HG03442 (cell line): ENCODE data around the gene AP5Z1.

Source experiments
- ATAC-seq: cut with Tn5 transposase; IDR thresholded peaks from one replicate; pipeline ENCODE4 v1.9.1; 2021; ENCODE audit warnings: mild to moderate bottlenecking, moderate library complexity; ENCODE audit not compliant: unreplicated experiment

The AP5Z1 gene

DNA sequence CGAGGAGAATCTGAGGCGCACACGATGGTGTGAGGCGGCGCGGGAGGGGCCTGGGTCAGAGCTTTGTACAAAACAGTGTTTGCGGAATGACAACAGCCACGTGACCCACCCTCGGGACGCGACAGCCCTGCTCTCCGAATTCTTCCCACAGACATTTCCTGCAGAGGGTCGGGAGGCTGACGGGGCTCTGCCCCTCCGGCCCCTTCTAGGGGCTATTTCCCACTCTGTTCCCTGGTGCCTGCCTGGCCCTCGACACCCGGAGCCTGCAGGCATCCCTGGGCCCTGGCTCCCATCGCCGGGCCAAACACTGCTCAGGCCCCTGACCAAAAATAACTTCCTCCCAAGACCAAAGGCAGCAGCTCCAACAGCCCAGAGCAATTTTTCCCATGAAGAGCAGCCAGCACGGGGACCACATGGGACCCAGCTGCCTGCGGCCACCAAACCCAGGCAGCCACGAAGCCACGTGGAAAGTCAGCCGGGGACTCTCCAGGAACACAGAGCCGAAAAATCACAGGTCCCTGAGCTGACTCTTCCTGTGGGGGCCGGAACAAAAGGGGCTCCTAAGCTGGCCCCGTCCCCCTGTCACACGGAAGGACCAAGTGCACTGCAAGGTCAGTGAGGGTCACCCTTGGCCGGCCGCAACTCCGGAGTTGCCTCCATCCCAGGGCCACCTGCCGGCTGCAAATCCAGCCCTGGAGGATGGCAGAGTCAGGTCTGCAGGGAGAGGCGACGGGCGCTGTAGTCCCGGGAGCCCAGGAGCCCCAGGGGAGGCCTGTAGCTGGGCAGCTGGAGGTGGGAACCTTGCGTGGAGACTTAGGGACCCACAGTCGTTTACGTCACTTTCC lies 44.4 kb downstream of the AP5Z1 start:
- ATAC-seq = no peak

DNA sequence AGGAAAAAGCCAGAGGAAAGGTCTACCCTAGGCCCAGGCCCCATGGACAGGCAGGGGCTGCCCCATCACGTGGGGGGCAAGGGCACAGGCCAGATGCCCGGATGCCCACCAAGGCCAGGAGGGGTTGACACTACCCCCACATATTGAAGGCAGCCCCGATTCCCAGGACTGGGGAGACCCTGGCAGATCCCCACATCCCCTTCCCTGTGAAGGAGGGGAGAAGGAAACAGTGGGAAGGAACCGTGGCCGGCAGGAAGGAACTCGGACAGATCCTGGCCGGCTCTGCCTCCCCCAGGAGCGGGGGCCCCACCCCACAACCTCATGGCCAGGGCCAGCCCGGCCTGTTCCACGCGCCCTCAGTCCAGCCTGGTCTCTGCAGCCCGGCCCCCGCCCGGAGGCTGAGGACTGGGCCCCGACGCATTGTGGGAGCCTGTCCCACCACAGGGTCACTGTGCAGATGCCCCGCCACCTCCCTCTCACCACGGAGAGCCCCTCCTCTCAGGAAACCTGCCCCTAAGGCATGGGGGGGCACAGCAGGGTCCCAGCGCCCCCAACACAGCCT lies 45.1 kb downstream of the AP5Z1 start:
- no peak for ATAC-seq

DNA sequence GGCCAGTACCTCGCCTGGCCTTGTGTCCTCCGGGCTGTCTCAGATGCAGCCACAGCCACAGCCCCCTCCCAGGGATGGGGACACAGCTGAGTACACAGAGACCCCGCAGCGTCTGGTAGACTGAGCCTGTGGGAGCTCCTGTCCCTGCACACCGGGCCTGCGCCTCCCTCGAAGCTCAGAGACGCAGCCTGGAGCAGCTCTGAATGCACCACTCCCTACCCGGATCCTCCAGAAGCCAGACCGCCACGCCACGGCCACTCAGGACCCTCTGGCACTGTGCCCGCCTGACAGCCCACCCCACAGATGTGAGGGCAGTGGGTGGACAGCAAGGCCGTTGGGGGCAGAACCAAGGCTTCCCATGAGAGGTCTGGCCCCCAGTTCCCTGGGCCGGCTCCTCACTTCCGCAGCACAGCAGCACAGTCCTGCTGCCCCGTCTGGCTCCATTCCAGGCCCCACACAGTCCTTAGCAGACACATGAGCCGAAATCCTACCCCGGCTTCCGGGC lies 45.6 kb downstream of the AP5Z1 start:
- ATAC-seq = no peak

DNA sequence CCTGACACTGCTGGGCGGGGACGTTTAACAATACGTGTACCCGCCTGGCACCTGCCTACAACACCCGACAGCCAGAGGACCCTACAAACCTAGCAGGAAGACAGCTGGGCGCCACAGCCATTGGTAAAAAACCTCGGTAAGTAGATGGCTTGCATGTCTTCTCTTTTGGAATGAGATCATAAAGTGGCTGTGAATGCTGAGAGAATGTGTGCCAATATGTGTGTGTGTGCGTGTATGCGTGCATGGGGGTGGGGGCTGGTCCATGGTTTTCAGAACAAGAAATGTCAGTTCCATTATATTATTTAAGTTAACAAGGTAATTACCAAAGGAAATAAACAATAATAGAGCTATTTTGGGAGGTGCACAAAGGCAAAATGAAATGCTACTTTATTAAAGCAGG lies 47.3 kb downstream of the AP5Z1 start:
- ATAC-seq = no peak

DNA sequence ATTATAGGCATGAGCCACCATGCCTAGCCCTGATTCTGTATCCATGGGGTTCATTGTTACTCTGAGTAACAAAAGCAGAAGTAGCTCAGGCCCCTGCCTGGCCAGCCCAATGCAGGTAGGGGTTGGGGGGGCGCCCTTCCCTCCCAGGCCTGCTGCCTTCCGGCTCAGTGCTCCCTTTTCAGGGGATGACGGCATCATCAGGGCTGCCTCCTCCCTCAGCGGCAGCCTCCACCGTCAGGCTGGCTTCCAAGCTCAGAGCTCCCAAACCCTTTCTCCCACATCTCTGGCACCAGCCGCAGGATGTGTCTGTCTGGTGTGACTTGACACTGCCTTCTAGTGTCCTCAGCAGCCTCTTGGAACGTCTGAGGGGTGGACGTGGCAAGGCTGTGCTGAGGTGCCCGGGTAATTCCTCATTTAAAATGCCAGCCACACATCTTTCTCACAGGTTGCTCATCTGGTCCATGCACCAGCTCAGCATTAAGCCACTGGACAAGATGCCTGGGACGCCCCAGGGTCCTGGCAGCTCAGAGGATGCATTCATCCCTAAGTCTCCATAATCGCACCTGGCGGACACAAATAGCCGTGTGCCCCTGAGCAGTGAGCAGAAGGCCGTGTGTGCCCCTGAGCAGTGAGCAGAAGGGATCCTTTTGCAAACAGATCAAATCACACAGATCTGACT lies 48.2 kb downstream of the AP5Z1 start:
- no peak for ATAC-seq

GRCh38 chr7:4824120-4824775 lies 48.8 kb downstream of the AP5Z1 start:
- ATAC-seq = no peak

DNA sequence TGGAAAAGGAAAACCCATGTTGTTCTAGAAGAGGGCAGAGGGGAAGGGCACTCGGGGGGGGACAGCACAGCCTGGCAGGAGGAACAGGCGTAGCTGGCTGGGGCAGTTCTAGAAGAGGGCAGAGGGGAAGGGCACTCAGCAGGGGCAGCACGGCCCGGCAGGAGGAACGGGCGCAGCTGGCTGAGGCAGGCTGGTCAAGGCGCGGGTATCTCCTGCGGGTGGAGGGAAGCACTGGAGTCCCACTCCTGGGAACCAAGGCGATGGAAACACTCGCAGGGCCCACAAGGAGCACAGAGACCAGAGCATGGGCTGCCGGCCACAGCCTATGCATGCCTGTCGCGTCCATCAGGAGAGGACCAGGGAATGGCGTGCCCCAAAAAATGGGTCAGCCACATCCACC lies 49.7 kb downstream of the AP5Z1 start:
- ATAC-seq = no peak

DNA sequence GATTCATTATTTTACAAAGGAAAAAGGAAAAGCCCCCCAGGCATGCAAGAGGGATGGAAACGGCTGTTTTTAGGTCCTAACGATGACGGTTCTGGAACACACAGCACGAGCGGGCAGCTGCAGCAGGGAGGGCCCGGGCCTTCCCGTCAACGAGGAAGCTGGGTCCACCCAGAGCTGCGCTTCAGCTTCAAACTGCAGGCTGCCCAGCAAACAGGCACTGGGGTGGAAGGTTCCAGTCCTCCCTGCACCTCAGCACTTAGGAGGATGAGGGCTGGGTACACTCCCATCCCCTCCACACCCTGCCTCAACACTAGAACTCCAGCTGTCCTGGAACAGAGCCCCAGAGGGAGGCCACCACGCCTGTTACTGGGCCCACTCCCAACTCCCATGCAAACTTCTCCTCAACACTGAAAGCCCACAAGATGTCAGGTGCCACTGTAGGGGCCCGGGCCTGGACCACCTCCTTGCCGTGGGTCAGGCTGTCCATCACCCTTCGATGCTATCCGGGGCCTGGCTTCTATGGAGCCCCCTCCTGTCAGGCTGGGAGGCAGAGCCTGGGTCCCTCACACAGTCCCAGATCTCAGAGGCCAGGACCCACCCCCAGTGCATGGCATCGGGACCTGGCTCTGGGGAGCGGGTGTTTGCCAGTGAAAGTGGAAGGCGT lies 53.4 kb downstream of the AP5Z1 start:
- no peak for ATAC-seq

DNA sequence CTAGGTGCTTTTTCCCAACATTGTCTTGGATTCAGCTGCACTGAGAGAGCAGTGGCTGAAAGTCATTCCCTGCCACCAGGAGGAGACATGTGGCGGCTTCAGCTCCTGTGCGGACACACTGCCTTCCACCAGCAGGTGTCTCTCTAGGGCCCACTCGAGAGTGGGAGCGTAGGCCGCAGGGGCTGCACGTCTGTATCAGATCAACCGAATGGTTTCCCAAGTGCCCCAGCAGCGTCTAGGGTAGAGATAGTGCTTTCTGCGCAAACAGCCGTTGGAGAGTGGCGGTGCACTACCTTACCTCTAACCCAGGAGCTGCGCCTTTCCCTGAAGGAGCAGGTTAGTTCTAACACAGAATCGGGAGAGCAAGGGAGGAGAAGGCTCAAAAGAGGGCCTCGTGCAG lies 54.8 kb downstream of the AP5Z1 start:
- peak; percentile 46 for ATAC-seq

- no peak for ATAC-seq
Measured at GRCh38 chr7:4831723-4832495, 56.5 kb downstream of the AP5Z1 start.

DNA sequence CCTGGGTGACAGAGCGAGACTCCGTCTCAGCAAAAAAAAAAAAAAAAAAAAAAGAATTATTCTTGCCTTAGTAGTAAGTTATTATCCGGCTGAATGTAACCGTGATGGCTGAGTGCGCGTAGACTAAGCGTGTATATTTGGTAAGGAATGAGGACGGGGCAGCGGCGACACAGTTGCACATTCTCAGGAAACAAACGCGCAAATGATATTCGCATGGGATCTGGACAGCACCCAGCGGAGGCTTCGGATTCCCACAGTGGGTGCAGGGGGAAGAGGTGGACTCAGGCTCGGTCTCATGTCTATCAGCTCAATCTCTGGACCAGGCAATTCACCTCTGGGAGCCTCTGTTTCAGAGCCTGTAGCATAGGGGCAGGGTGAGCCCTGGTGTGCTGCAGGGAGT lies 57.3 kb downstream of the AP5Z1 start:
- no peak for ATAC-seq

- no peak for ATAC-seq
Measured at GRCh38 chr7:4833176-4833575, 57.8 kb downstream of the AP5Z1 start.

- no peak for ATAC-seq
Measured at GRCh38 chr7:4833691-4834600, 58.5 kb downstream of the AP5Z1 start.

DNA sequence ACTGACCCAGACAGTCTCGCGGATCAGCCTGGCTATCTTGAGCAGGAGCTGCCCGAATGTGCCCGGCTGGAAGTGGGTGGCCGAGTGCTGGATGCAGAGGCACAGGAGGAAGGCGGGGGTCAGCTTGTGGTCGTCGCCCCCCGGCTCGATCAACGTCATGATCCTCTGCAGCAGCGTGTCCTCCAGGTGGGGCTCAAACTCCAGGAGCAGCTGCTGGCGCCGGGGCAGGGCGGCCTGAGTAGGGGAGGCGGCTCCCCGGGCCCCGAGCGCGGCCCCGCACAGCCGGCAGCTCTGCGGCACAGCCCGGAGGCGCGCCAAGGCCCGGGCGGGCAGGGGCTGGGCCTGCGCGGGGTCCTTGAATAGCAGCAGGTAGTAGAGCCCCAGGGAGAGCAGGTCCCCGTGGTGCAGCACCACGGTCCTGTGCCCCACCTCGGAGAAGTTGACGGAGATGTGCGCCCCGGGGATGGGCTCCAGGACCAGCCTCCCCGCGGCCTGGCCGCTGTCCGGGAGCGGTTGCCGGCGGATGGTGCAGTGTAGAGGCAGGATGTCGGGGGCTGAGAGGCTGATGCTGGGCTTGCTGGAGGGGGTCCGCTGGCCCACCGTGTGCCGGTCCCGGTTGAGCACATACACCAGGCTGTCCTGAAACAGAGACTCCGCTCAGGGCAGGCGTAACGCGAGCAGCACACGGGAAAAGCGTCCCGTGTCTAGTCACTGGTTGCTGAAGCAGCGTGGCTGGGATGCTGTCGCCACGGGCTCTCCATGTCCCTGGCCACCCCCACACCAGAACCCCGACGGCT lies 59.4 kb downstream of the AP5Z1 start:
- ATAC-seq = no peak

GRCh38 chr7:4835398-4836205 lies 60.2 kb downstream of the AP5Z1 start:
- no peak for ATAC-seq

- ATAC-seq = no peak
Measured at GRCh38 chr7:4836206-4836661, 60.8 kb downstream of the AP5Z1 start.

DNA sequence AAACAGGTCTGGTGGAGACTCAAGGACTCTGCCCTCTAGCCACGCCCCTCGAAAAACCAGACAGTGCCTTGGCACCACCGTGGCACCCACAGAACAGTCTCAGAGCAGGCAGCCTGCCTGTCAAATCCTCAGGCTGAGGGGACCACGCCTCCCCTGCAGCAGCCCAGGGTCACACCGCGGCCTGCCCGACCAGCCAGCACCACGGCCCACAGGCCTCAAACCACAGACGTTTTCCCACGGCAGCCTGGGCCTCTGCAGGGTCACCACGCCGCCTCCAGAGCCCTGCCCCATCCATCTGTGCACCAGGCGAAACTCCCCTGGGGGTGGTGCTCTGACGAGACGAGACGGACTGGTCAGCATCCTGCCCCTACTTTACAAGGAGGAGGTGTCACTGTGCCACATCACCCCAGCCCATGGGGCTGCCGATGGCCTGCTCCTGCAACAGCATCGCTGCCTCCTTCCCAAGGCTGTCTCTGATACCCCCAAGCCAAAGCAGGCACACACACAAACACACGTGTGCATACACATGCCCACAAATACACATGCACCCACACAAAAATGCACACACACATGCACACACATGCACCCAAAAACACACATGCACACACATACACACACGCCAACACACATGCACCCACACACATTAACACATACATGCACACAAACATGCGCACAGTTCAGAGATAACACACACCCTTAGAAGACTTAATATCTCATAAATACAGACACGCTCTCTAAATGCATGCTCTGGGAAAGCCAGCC lies 61.8 kb downstream of the AP5Z1 start:
- no peak for ATAC-seq
